CD14-positive monocyte (primary cell): Measurements from ENCODE around the gene RASL10B. TPM values are rescaled to one million over a fixed set of nuclear protein-coding genes. Genes with fewer than 3 reads are reported as not detected.

ENCODE experiments used
- DNase-seq, 3 donors: peaks; one replicate each; pipeline ENCODE4 v3.0.0-alpha.2; 2011 to 2022
- H2AFZ ChIP-seq: 2 replicates; pipeline ENCODE4 v1.6.0; 2012; ENCODE audit warnings: mild to moderate bottlenecking, low read depth, low read length, inconsistent platforms; ENCODE audit not compliant: insufficient read depth, poor library complexity, severe bottlenecking
- H3K27ac ChIP-seq, 2 donors: 1 replicate in 1 of 2; 2 replicates in 1 of 2; pipeline ENCODE4 v1.5.1; 2012 to 2013; ENCODE audit warnings: low read length in 2 of 2, control low read depth in 1 of 2, inconsistent platforms in 1 of 2, low read depth in 1 of 2, mild to moderate bottlenecking in 1 of 2
- H3K27me3 ChIP-seq, 2 donors: one replicate each; pipeline versions ENCODE4 v1.6.0 to v1.6.1; 2011 to 2013; ENCODE audit warnings: low read length in 2 of 2; ENCODE audit not compliant: control insufficient read depth in 2 of 2, insufficient read depth in 2 of 2
- H3K36me3 ChIP-seq, 2 donors: replicated peaks in 1 of 2; 1 replicate in 1 of 2; 2 replicates in 1 of 2; pipeline versions ENCODE4 v1.5.1 to v1.6.1; 2012 to 2013; ENCODE audit warnings: low read length in 2 of 2, control low read depth in 1 of 2, inconsistent platforms in 1 of 2, mild to moderate bottlenecking in 1 of 2; ENCODE audit not compliant: insufficient read depth in 2 of 2, control insufficient read depth in 1 of 2
- H3K4me1 ChIP-seq, 2 donors: 1 replicate in 1 of 2; 2 replicates in 1 of 2; pipeline versions ENCODE4 v1.5.1 to v1.6.1; 2012 to 2013; ENCODE audit warnings: low read length in 2 of 2, control low read depth in 1 of 2, inconsistent platforms in 1 of 2, mild to moderate bottlenecking in 1 of 2, moderate library complexity in 1 of 2; ENCODE audit not compliant: insufficient read depth in 2 of 2, control insufficient read depth in 1 of 2
- H3K4me2 ChIP-seq: replicated peaks from 2 replicates; pipeline ENCODE3; 2012; ENCODE audit warnings: low read length, moderate library complexity, mild to moderate bottlenecking; ENCODE audit not compliant: poor library complexity, severe bottlenecking; ENCODE audit errors: extremely low read depth
- H3K4me3 ChIP-seq, 3 experiments: fragments of 200-600 bp in 1 of 3; sonication (generic) in 1 of 3; replicated peaks in 1 of 3; 1 replicate in 2 of 3; 2 replicates in 1 of 3; pipeline ENCODE4 v1.5.1; 2011 to 2013; ENCODE audit warnings: low read length in 3 of 3, mild to moderate bottlenecking in 3 of 3, control low read depth in 2 of 3, low read depth in 2 of 3, inconsistent platforms in 1 of 3, moderate library complexity in 1 of 3
- H3K79me2 ChIP-seq: 2 replicates; pipeline ENCODE4 v1.6.0; 2012; ENCODE audit warnings: mild to moderate bottlenecking, control low read depth, inconsistent platforms, low read length, moderate library complexity; ENCODE audit not compliant: insufficient read depth
- H3K9ac ChIP-seq: 2 replicates; pipeline ENCODE4 v1.6.0; 2017; ENCODE audit warnings: low read length, mild to moderate bottlenecking; ENCODE audit not compliant: insufficient read depth, poor library complexity, severe bottlenecking
- H3K9me3 ChIP-seq, 2 donors: replicated peaks in 1 of 2; 1 replicate in 1 of 2; 2 replicates in 1 of 2; pipeline versions ENCODE4 v1.5.1 to v1.6.1; 2012 to 2013; ENCODE audit warnings: low read length in 2 of 2, control low read depth in 1 of 2; ENCODE audit not compliant: control insufficient read depth in 1 of 2, insufficient read depth in 1 of 2
- H4K20me1 ChIP-seq: 2 replicates; pipeline ENCODE4 v1.6.0; 2012; ENCODE audit warnings: mild to moderate bottlenecking, low read length, control low read depth, moderate library complexity; ENCODE audit not compliant: insufficient read depth
- H3K27ac Mint-ChIP-seq, 7 donors: one replicate each; pipeline ENCODE4 v1.8.0; 2020; ENCODE audit warnings: mild to moderate bottlenecking in 7 of 7, mixed read lengths in 7 of 7, moderate library complexity in 6 of 7, inconsistent platforms in 2 of 7
- H3K27me3 Mint-ChIP-seq, 3 donors: one replicate each; pipeline ENCODE4 v1.8.0; 2021 to 2022; ENCODE audit warnings: low read depth in 3 of 3, mild to moderate bottlenecking in 3 of 3, mixed read lengths in 3 of 3, moderate library complexity in 3 of 3, inconsistent platforms in 1 of 3
- H3K36me3 Mint-ChIP-seq, 2 donors: one replicate each; pipeline ENCODE4 v1.8.0; 2020; ENCODE audit warnings: mixed read lengths in 2 of 2, inconsistent platforms in 1 of 2, mild to moderate bottlenecking in 1 of 2
- H3K4me1 Mint-ChIP-seq: one replicate; pipeline ENCODE4 v1.8.0; 2020; ENCODE audit warnings: mild to moderate bottlenecking, mixed read lengths
- H3K4me3 Mint-ChIP-seq, 2 donors: one replicate each; pipeline ENCODE4 v1.8.0; 2020; ENCODE audit warnings: mild to moderate bottlenecking in 2 of 2, mixed read lengths in 2 of 2, moderate library complexity in 1 of 2
- H3K9me3 Mint-ChIP-seq, 7 donors: one replicate each; pipeline ENCODE4 v1.8.0; 2020 to 2022; ENCODE audit warnings: mixed read lengths in 7 of 7, mild to moderate bottlenecking in 6 of 7, moderate library complexity in 6 of 7, inconsistent platforms in 2 of 7
- CTCF ChIP-seq: fragments of 200-600 bp; IDR thresholded peaks from one replicate; pipeline ENCODE4 v1.8.0; 2022; ENCODE audit warnings: antibody characterized with exemption, mild to moderate bottlenecking
- WGBS: methylation state at CpG from one replicate; pipeline ENCODE4 v1.1.5; 2013; ENCODE audit warnings: missing lambda C conversion rate; ENCODE audit not compliant: insufficient coverage; 5-methylcytosine and 5-hydroxymethylcytosine counted together
- intact Hi-C, 2 donors: fragments of 100-400 bp; cut with micrococcal nuclease; formaldehyde crosslinking; loops; one replicate each; pipeline versions ENCODE4 v1.15.0 to v1.15.1; 2023
- polyA plus RNA-seq, 3 donors: library from polyadenylated mRNA; depleted of rRNA in 1 of 3; unstranded in 2 of 3; stranded (reverse) in 1 of 3; fragments of 300-500 nt in 2 of 3; fragments of >200 nt in 1 of 3; fragmentation: Illumina TruSeq in 2 of 3; gene quantifications; 1 replicate in 2 of 3; 2 replicates in 1 of 3; pipeline ENCODE4 v1.2.3, GENCODE V29; 2012 to 2021

RASL10B gene
- polyA plus RNA-seq, 3 donors = not detected

DNA sequence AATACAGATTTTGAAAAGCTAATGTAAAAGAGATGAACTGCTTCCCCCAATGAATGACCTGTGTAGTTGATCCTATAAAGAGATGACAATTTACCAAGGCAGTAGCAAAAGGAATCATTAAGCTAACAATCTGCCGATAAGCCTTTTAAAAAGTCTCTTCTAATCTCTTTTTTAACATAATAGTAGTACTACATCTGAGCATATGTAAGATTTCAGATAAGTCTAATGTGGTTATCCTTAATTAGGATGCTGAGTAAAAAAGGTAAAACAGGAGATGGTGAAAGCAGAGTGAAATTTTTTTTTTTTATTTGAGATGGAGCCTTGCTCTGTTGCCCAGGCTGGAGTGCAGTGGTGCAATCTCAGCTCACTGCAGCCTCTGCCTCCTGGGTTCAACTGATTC is 26.2 kb upstream of the RASL10B start:
- peaks cover 42 to 57% of the 10 kb centered on the region in 2 donors for H3K36me3 Mint-ChIP-seq

GRCh38 chr17:35705705-35706104 is 25.7 kb upstream of the RASL10B start:
- H4K20me1 ChIP-seq = no peaks in the 10 kb centered on the region
- intact Hi-C loops = no loop called here
- Mint-ChIP-seq H3K27ac (no peak overlapping the region), H3K4me1 (no peaks in the 10 kb centered on the region), H3K4me3 (no peak overlapping the region), H3K9me3 (peaks cover 0 to 7% (median 0%) of the 10 kb centered on the region in 7 donors), H3K27me3 (no peaks in the 10 kb centered on the region), H3K36me3 (peaks cover 45 to 62% of the 10 kb centered on the region in 2 donors)
- 86% methylated on average over 5 of the region's 5 CpGs for WGBS
- no peak for TF ChIP-seq CTCF
- H2AFZ ChIP-seq = no peak overlapping the region
- H3K79me2 ChIP-seq = no peaks in the 10 kb centered on the region
- no peaks in the 10 kb centered on the region for H3K9me3 ChIP-seq
- no peak for DNase-seq
- no peak overlapping the region for H3K27ac ChIP-seq
- no peaks in the 10 kb centered on the region for H3K27me3 ChIP-seq
- H3K36me3 ChIP-seq = peaks cover 20 to 69% of the 10 kb centered on the region in 2 donors
- H3K4me3 ChIP-seq = no peak overlapping the region
- no peak overlapping the region for H3K4me2 ChIP-seq
- H3K9ac ChIP-seq = no peak overlapping the region
- no peaks in the 10 kb centered on the region for H3K4me1 ChIP-seq

More for the DNA sequence above, 26.2 kb upstream of the RASL10B start:
- H3K4me2 ChIP-seq = no peak overlapping the region
- H3K9me3 ChIP-seq = no peaks in the 10 kb centered on the region
- no peak for TF ChIP-seq CTCF
- Mint-ChIP-seq H3K27ac (no peak overlapping the region), H3K4me3 (no peak overlapping the region), H3K9me3 (peaks cover 0 to 7% (median 0%) of the 10 kb centered on the region in 7 donors), H3K4me1 (no peaks in the 10 kb centered on the region), H3K27me3 (no peaks in the 10 kb centered on the region)
- H3K27ac ChIP-seq = no peak overlapping the region
- H3K4me3 ChIP-seq = no peak overlapping the region
- H3K4me1 ChIP-seq = no peaks in the 10 kb centered on the region
- H4K20me1 ChIP-seq = no peaks in the 10 kb centered on the region
- intact Hi-C loops = no loop called here
- H3K9ac ChIP-seq = no peak overlapping the region
- H3K27me3 ChIP-seq = no peaks in the 10 kb centered on the region
- DNase-seq = no peak
- H2AFZ ChIP-seq = no peak overlapping the region
- peaks cover 18 to 65% of the 10 kb centered on the region in 2 donors for H3K36me3 ChIP-seq
- WGBS = no CpG with 5 or more reads among the region's 1 CpG
- H3K79me2 ChIP-seq = no peaks in the 10 kb centered on the region
